Umbilical cord (tissue), 1 donor: ENCODE measurements around the gene BMAL1. TPM values are rescaled to one million over a fixed set of nuclear protein-coding genes. Genes with fewer than 3 reads are reported as not detected.

Source experiments
- total RNA-seq: library from RNA; depleted of rRNA; stranded (reverse); fragments of >200 nt; gene quantifications from one replicate; pipeline ENCODE4 v1.2.3, GENCODE V29; 2014; ENCODE audit warnings: low replicate concordance; ENCODE audit not compliant: insufficient read depth

Gene BMAL1
- total RNA-seq, 1 donor from 2014 or later = 48.6 TPM

Other genes starting within 250 kb of the BMAL1 start
- gene BTBD10, start 185.4 kb downstream of the BMAL1 start, total RNA-seq = 52.2 TPM
- gene PTH, start 218.2 kb downstream of the BMAL1 start, total RNA-seq = 19.3 TPM